ENCODE data around the gene ADCY2.

DNA sequence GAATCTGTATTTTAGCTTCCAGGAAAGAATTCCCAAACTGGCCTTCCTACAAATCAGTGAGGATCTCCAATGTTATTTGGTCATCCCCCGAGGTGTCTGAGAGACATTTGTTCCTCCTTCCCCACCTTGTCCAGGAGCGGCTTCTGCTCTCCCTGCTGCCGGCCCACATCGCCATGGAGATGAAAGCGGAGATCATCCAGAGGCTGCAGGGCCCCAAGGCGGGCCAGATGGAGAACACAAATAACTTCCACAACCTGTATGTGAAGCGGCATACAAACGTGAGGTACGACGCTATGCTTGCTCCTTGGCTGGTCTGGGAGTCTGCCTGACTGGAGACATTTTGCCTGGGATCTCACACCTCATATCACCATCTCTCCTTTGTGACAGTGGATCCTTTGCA lies 294.6 kb downstream of the ADCY2 start:
- TF ChIP-seq POLR2A (IDR thresholded peaks at IDR 0.05): no peak
- TF ChIP-seq, protein P1, sequence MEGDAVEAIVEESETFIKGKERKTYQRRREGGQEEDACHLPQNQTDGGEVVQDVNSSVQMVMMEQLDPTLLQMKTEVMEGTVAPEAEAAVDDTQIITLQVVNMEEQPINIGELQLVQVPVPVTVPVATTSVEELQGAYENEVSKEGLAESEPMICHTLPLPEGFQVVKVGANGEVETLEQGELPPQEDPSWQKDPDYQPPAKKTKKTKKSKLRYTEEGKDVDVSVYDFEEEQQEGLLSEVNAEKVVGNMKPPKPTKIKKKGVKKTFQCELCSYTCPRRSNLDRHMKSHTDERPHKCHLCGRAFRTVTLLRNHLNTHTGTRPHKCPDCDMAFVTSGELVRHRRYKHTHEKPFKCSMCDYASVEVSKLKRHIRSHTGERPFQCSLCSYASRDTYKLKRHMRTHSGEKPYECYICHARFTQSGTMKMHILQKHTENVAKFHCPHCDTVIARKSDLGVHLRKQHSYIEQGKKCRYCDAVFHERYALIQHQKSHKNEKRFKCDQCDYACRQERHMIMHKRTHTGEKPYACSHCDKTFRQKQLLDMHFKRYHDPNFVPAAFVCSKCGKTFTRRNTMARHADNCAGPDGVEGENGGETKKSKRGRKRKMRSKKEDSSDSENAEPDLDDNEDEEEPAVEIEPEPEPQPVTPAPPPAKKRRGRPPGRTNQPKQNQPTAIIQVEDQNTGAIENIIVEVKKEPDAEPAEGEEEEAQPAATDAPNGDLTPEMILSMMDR (IDR thresholded peaks at IDR 0.05): no peak
- TF ChIP-seq POLR2AphosphoS5 (IDR thresholded peaks at IDR 0.05): no peak
- TF ChIP-seq EP300 (IDR thresholded peaks at IDR 0.05): no peak

All from stomach (tissue), 4 donors.